ENCODE measurements around the gene VAC14.

The VAC14 gene

DNA sequence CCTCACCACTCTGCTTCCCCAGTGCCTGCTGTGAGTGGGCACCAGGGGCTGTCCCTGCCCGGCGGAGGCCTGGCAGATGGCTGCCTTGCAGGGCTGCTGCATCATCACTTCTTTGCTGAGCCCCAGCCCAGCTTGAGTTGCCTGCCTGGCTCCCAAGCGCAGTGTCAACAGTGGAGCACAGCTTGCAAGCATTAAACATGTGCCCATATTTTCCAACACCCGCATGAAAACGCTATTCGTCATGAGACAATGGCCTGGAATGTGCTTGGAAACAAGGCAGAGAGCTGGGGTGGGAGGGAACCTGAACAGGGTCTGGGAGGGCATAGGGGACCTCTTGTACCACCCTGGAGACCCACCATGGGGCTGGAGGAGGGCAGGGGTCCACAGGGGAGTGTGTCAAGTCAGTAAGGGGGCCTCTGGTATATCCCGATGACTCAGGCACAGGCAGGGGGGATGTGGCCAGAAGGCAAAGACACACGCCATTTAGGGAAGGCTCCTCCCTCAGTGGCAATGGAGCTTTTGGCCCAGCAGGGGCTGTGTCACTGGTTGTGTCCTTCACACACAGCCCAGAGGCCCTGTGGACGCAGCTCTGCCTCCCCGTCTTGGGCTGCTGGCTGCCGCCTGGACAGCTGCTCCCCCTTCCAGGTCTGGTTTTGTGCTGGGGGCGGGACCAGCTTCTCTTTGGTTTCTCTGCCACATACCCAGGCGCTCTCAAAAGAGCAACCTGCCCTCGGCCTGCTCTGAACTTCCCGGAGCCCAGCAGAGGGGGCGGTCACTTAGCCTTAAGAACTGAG is 97.7 kb downstream of the VAC14 start:
- DNase-seq = no peak

DNA sequence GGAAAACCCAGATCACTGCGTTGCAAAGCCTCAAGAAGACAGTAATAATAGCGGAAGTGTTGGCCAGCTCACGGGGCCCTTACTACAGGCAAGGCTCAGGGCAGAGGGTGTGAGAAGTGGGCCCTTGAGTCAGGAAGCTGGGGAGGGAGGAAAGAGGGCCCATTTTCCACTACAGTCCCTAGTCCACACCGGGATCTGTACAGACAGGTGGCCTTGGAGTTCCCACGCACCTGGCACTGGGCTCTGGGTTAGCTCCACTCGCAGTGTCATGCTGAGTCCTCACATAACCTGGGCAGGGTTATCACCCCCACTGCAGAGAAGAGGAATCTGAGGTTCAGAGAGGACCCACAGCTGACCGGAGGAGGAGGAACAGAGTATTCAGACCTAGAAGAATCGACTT is 98.3 kb downstream of the VAC14 start:
- no peak for DNase-seq

DNA sequence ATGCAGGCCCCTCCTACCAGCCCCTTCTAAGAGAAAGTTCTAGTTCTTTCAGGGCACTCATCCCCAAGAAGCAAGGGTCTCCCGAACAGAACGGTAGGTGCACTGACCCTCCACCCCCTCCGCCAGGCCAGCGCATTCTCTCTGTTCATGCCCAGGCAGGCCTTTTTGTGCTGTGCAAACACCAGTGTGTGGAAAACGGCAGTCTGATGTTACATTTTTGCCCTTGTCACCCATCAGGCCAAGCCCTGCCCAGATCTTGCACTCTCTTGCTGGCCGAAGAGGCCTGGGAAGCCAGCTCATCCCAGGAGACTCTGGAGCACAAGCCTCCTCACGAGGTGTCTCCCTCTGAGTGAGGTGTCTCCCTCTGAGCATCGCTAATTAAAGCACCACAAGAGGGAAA is 99.0 kb downstream of the VAC14 start:
- DNase-seq = no peak

DNA sequence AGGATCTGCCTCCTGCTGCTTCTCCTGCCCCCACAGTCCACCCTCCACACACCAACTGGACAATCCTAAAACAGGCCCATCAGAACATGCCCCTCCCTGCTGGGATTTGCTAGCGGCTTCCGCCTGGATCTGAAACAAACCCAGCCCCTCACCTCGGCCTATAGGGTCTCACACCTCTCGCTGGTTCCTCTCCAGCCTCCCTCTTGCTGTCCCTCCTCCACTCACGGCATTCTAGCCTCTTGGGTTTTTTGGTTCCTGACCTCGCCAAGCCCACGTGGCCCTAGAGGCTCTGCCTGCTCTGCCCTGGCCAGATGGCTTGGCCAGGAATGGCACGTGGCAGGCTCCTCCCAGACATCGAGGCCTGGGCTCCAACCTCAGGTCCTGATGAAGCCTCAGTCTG is 99.4 kb downstream of the VAC14 start:
- no peak for DNase-seq

DNA sequence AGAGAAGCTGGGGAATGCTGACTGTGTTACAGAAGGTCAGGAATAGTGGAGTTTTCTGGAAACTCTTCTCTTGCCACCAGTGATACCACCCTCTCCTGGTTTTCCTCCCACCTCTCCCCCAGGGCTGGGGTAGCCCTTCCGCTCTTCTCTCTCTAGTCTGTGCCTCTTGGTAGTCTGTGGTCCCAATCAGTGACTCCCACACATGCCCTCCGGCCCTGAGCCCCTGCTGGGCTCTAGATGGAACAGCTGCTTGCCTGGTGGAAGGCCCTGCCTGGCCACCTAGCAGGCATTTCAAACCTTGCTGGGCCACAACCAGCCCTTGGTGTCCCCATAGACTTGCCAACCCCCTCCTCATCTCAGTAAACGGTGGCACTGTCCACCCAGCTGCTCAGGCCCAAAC is 99.9 kb downstream of the VAC14 start:
- DNase-seq = no peak

DNA sequence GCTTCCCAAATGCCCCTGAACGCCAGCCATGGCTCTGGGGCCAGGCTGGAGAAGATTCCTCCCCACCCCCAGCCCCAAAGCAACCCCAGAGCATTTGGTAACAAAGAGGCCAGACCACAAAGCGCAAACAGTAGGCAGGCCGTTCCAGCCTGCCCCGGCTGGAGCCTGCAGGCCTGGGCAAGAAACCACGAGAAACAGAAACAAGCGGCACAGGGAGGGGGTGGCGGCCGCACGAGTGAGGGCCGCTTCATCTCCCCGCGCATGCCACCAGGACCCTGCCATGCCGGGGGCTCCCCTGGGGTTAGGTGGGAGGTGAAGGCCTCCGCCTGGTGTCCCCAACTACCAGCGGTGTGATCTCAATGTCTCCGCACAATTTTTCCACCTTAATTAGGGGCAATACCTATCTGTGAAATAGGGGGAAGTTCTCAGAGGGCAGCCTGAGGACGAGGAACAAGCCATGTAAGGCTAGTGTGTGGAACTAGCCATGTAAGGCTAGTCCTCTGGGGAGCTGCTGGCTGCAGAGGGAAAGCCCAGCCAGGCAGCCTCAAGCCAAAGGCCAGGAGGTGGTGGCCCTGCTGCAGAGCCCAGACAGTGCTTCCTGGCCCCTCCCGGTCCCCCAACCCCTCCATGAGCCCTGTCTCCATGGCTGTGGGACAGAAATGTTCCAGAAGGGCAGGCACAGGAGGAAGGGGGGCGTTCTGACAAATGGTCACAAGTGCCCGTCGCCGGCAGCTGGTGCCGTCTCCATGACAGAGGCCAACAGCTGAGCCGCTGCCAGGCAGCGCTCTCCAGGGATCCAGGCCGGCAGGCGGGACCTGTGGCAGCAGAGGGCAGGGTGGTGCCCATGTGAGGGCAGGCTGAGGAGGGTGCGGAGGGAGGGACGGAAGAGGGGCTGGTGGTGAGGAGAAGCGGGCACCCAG is 100.6 kb downstream of the VAC14 start:
- no peak for DNase-seq

DNA sequence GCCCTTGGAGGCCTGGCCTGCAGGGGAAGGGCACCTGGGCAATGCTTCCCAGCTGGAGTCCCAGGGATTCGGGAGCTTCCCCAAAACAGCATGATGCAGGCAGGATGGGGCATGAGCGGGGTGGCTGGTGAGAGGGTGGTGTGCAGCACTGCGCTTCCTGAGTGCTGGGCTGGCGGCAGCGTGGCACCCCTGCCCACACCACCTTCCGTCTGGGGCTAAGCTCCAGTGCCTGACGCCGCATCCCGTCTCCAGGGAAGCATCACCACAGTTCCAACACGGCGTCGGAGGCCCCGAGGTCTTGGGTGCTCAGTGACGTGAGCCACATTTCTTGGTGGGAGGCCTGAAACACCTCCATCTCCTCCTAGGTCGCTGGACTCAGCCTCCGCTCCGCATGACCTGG is 101.3 kb downstream of the VAC14 start:
- no peak for DNase-seq

DNA sequence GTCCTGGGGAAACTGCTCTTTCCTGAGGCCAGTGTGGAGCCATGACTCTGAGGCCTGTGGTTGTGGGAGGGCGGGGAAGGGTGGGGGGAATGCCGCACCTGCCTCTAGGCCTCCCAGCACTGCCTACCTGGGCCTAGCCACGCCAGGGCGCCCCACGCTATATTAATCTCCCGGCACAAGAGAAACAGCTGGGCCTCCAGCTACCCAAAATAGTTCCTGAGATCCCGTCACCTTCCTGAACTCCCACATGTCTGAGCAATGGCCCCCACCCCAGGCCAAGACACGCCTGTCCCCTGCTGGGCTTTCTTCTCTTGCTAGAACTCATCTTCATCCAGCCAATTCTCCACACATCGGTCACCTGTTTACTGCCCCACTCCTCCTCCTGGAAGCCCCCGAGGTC is 102.1 kb downstream of the VAC14 start:
- no peak for DNase-seq

DNA sequence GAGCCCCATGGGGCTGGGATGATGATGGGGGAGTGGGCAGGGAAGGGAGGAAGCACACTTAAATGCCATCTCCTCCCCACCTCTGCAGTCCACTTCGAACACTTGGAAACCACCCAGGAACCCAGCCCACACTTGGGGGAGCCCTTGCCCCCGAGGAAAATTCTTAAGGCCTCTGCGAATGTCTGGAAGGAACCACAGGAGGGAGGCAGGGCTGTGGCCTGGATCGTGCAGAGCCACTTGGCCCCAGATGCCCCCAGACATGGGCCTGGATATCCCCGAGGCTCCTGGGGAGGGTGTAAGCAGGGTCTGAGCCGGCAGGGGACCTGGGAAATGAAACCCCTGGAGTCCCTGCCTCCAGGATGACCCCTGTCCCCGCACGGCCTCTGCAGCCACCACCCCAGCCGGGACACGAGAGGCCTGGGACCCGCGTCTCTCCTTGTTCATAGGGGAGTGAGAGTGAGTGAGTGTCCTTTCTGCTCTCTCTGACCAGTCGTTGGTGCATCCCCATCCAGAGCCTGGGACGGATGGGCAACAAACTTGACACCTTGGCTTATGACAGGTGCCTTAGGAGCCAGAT is 103.3 kb downstream of the VAC14 start:
- peak; percentile 57 for DNase-seq

DNA sequence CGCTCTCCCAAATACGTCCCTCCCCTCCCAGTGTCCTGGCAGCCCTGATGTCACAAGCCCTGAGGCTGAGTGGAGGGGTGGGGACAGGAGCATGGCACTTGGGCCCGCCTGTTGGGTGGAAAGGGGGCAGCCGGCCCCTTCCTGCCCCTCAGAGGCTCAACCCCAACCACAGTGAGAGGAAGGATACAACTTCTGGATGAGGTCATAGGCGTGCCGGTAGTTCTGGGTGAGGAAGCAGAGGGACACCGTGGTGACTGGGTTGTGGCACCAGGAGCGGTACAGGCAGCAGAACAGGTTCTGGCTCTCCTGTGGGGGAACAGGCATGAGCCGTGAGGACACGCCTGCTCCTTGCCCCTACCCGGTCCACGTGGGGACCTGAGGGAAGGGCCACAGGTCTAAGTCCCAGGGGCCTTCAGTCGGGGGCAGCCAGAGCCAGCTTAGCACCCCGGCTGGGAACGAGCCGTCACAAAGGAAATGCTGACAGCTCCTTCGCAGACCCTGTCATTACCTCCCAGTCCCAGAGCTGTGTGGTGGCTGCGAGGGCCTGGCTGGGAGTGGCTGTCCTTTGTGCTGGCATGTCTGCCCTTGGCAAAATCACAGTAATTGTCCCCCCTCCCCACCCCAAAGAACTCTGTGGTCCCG is 103.9 kb downstream of the VAC14 start:
- no peak for DNase-seq

DNA sequence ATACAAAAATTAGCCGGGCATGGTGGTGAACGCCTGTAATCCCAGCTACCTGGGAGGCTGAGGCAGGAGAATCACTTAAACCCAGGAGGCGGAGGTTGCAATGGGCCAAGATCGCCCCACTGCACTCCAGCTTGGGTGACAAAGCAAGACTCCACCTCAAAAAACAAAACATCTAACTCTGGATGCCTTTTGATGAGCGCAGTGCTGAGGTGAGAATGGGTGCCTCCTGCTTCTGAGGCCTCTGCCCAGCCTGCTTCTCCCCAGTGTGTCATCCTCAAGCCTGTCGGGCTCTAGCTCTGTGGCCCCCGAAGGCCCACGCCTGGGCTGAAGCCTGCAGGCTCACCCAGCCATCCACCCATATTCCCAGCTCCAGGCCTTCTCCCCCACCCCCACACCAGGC is 104.6 kb downstream of the VAC14 start:
- no peak for DNase-seq

DNA sequence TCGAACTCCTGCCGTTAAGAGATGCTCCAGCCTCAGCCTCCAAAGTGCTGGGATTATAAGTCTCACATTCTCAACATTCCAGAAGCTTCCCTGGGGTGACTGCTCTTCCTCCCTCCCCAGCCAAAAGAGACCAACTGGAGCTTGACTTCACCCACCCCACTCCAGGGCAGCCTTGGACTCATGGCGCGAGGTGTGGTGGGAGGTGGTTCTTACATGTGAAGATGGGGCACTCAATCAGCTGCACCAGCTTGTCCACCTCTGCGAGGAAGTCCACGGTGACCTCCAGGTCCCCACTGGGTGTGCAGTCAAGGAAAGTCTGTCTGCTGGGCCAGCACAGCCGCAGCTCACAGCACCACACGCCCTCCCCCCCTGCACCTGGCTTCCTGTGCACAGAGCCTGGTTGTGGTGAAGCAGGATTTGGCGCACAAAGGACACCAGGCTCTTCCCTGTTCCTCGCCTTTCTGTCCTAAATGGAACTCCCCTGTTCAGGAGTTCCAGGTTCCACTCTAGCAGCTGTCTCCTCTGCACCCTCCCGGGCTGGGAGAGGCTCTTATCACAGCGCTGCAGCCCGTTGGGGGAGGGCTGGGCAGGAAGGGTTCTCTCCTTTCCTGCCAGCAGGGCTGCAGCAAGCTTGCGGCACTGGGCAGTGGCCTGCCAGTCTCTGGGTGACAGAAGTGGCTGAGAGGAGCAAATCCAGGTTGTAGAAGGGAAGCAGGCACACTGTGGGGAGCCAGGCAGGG is 105.5 kb downstream of the VAC14 start:
- DNase-seq = peak; percentile 73

DNA sequence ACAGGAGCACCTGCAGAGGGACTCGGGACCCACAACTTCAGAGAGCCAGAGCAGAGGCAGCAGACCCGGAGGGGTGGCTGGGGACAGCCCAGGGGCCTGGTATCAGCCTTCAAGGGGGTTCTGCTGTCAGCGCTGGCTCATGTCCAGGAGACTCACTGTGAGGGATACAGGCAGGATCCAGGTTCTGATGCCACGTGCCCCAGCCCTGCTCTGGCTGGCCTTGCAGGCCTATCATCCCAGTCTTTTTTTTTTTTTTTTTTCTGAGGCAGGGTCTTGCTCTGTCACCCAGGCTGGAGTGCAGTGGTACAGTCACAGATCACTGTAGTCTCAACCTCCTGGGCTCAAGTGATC is 106.1 kb downstream of the VAC14 start:
- DNase-seq = no peak

DNA sequence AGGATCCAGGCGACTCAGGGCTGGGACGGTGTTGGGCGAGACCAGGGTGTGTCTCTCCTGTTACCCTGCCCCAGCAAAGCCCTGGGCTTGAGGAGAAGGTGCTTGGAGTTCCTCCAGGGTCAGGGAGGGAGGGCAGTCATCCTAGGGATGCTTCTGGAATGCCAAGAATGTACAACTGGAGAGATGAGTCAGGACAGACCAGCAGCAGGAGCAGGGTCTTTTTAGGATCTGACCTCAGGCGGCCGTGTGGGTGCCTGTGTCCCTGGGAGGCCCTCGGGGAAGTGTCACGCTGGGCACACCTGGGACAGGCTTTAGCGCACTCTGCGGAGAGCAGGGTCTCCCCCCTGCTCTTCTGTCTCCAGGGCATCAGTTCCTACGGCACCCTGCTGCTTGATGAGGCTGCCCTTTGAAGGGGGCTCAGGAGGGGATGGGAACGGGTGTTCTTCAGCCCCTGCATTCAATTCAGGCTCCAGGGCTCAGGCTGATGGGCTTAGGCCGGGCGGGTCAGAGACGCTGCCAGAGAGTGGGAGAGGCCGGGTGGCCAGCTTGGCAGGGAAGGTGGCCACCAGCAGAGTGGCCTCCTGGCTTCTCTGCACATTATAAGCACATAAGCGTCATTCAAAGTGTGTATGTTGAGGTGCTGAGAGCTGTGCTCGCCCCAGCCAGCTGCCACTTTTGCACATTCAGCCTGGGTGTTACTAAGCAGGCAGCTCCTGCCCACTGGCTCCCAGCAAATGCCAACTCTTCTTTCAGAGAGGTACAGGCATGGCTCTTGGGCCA is 106.7 kb downstream of the VAC14 start:
- DNase-seq = peak; percentile 92

DNA sequence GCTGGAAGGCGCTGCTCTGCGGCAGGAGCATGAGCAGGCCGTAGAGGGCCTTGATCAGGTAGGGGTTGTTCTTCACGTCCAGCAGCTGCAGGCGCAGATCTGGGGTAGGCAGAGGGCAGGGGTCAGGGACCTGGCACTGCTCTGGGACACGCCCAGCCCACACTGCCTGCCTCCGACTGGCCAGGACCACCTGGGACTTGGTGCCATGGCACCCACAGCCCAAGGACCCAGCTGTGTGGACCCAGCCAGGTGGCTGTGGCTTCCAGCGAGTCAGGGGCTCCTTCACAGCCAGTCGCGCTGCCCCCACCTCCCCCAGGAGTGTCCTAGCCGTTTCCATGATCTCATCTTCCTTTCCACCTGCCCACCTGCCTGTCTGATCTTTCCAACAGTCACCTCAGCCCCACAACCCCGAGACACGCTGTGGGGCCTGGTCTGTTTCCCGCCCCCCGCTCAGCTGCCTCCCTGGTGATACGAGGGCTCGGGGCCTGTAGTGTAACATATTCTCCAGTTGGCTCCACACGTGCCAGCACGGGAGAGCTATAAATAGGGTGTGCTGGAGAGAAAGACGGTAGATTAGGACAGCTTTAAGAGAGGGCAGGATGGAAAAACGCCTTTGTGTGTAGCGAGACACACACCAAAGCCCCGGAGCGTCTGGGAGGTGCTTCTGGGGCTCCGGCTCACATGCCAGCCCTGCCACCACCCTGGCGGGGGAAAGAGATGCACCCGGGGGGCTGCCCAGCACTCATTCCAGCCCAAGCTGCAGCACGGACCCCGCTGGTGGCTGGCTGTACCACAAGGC is 107.9 kb downstream of the VAC14 start:
- DNase-seq = no peak

DNA sequence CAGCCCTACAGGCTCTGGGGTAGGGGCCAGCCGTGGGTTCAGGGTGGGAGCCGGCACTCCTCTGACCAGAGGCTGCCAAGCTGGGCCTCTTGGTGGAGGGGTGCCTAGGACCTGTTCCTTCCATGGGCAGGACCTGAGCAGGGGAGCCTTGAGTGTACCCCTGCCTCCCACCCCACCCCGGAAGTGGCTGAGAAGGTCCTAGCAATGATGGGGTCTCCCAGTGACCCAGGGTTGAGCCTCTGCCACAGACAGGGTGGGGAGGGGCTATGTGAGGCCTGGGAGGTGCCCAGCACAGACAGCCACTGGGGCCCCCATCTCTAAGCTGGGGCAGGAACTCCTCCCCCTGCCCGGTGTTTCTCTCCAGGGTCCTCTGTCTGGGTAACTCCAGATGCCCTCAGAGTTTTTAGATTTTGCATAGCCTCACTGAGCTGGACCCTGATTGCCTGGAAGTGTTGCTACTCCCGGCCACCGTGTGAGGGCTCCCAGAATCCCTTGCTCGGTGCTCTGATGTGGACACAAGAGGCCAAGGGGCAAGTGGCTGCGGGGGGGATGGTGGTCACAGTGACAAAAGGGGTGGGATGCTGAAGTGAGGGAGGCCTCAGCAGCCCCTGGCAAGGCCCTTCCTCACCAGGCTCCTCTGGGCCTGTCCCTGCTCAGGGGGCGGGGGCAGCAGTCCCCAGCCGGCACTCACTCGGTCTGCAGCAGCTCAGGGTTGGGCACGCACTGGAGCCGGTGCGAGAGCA is 108.7 kb downstream of the VAC14 start:
- DNase-seq = no peak

DNA sequence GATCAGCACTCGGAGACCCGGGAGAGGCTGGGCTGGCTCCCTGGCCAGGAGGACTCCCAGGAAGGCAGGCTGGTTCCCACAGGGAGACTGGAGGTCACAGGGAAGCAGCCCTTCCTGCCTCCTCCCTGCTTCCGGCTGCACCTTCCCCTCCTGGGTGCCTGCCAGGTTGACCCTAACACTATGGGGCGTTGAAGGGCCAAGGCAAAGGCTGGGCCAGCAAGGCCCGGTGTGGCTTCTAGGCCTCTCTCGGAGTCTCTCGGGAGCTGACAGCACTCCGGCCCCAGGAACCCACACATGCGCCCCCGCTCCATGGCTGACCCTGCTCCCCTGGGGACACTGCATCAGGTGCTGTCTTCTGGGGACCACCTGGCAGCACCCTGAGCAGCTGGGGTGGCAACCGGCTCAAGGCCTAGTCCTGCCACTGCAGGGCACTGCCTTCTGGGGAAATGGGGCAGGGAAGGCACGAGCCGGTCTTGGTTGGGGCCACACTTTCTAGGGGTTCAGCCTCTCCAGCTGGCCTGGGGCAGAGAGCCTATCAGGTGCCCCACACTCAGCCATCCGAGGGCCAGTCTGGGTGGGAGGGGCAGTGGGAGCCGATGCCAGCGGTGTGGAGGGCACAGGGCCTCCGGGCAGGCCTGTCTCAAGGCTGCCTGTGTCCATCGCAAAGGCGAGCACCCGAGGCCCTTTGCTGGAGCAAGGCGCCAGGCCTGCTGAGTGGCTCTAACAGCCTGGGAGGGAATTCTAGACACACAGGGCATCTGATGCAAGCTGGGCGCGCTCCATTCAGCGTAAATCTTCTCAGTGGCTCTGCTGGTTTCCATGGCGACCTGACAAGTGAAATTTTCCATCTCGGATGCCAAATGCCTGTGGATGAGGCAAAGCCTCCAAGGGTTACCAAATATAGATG is 109.5 kb downstream of the VAC14 start:
- DNase-seq = peak; percentile 87

DNA sequence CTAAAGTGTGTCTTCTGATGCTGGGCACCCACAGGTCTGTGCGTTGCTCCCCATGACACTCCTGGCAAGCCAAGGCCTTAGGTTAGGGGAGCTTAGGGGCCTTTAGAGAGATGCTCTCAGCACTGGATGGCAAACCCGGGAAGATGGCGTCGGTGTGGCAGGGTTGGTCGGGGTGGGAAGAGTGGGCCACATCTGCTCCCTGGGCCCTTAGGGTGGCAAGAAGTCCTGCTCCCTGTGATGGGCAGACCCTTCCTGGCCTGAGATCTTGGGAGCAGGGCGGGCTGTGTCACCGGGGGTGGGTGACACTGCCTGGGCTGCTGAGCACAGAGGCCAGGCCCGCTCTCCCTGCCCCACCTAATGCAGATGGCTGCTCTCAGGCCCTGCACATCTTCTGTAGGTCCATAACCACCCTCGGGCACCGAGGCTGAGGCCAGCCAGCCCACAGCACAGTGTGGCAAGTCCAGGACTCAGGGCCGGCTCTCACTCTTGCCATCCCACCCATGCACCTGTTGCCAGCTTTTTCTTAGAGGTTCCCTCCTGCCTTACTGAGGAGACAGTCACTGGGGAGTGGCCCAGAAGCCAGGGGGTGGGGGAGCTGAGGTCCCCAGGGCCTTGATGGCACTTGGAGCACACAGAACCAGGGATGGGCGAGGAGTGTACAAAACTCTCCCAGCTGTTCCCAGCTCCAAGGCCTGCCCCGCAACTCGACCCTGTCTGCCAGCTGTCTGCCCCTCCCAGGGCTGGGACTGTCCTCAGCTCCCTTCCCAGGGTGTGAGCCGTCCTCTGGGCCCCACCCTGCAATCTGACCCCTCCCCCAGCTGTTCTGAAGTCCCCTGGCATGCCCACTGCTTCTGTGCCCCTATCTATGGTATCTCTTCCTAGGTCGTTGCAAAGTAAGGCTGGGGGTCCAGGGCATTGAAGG is 110.7 kb downstream of the VAC14 start:
- no peak for DNase-seq
